HCT116 (cell line): ENCODE results near the gene RAB4A. TPM values are rescaled to one million over a fixed set of nuclear protein-coding genes. Genes with fewer than 3 reads are reported as not detected.

ENCODE experiments used
- ATAC-seq: fragments of 200-7000 bp; cut with Tn5 transposase; 2 replicates; pipeline ENCODE4 v1.9.1; 2020; ENCODE audit warnings: mild to moderate bottlenecking, moderate library complexity
- BruUV-seq: library from RNA; stranded (reverse); fragments of 400-500 nt; replicated peaks from 2 replicates; lab custom pipeline; 2021; lab: Mats Ljungman, UMichigan
- CTCF ChIA-PET: fragments of 300-600 bp; sonication (Branson Sonifier 250); formaldehyde crosslinking; loops from one replicate; lab custom pipeline; 2021; ENCODE audit warnings: antibody characterized with exemption; lab: Charles Lee
- POLR2A ChIA-PET: fragments of 300-600, 350-600 bp; sonication (Branson Sonifier 250); formaldehyde crosslinking; loops from one replicate; lab custom pipeline; 2021; ENCODE audit warnings: antibody characterized with exemption; lab: Charles Lee
- RAD21 ChIA-PET, 2 experiments: fragments of 300-600 bp; sonication (Branson Sonifier 250); formaldehyde crosslinking; loops; one replicate each; lab custom pipeline; 2023; ENCODE audit warnings: low total read pairs in 2 of 2; ENCODE audit not compliant: uncharacterized antibody in 2 of 2, unreplicated experiment in 2 of 2, low non-redundant PET in 1 of 2; lab: Charles Lee
- DNase-seq: peaks from one replicate; pipeline ENCODE4 v3.0.0-alpha.2; 2010; ENCODE audit warnings: low read depth, low spot score
- H2AFZ ChIP-seq: fragments of 200-600 bp; shearing (Covaris generic), sonication (generic); 2 replicates; pipeline ENCODE4 v1.6.1; 2017; ENCODE audit warnings: low read depth, mixed run types, mixed read lengths, antibody characterized with exemption, low read length; ENCODE audit not compliant: poor library complexity, severe bottlenecking
- H3K27ac ChIP-seq: 2 replicates; pipeline ENCODE4 v1.5.1; 2012; ENCODE audit warnings: low read depth, low read length
- H3K27me3 ChIP-seq: fragments of 200-600 bp; sonication (generic); 2 replicates; pipeline ENCODE4 v1.6.1; 2016; ENCODE audit warnings: mixed run types, low read length, mixed read lengths; ENCODE audit not compliant: insufficient read depth
- H3K36me3 ChIP-seq, 2 experiments: fragments of 200-500 bp in 1 of 2; fragments of 200-600 bp in 1 of 2; sonication (Bioruptor generic) in 1 of 2; sonication (generic) in 1 of 2; 2 replicates each; pipeline versions ENCODE4 v1.5.1 to v1.6.1; 2014 to 2016; ENCODE audit warnings: low read length in 2 of 2, inconsistent platforms in 1 of 2, mixed read lengths in 1 of 2, mixed run types in 1 of 2; ENCODE audit not compliant: insufficient read depth in 2 of 2, control insufficient read depth in 1 of 2
- H3K4me1 ChIP-seq, 2 experiments: fragments of 200-600 bp in 1 of 2; sonication (generic) in 1 of 2; 2 replicates each; pipeline versions ENCODE4 v1.5.1 to v1.6.1; 2012 to 2017; ENCODE audit warnings: low read length in 2 of 2, inconsistent platforms in 1 of 2, mild to moderate bottlenecking in 1 of 2, mixed read lengths in 1 of 2, mixed run types in 1 of 2, moderate library complexity in 1 of 2; ENCODE audit not compliant: insufficient read depth in 2 of 2, control insufficient read depth in 1 of 2
- H3K4me2 ChIP-seq: fragments of 200-600 bp; sonication (generic); 2 replicates; pipeline ENCODE4 v1.6.1; 2017; ENCODE audit warnings: mixed run types, low read length, mixed read lengths
- H3K4me3 ChIP-seq, 2 experiments: fragments of 200-600 bp in 1 of 2; sonication (generic) in 1 of 2; replicated peaks in 1 of 2; 2 replicates each; pipeline ENCODE4 v1.5.1; 2011 to 2016; ENCODE audit warnings: low read length in 2 of 2, control low read depth in 1 of 2, low read depth in 1 of 2, mild to moderate bottlenecking in 1 of 2, mixed read lengths in 1 of 2, mixed run types in 1 of 2
- H3K79me2 ChIP-seq: fragments of 200-600 bp; sonication (generic); 2 replicates; pipeline ENCODE4 v1.6.1; 2017; ENCODE audit warnings: mild to moderate bottlenecking, mixed run types, low read length, moderate library complexity, mixed read lengths; ENCODE audit not compliant: insufficient read depth
- H3K9ac ChIP-seq: fragments of 200-600 bp; sonication (generic); 2 replicates; pipeline ENCODE4 v1.6.1; 2016; ENCODE audit warnings: low read length, mixed read lengths
- H3K9me2 ChIP-seq: fragments of 200-600 bp; sonication (generic), shearing (Covaris generic); 2 replicates; pipeline ENCODE4 v1.6.1; 2017; ENCODE audit warnings: mixed run types, mild to moderate bottlenecking, moderate library complexity; ENCODE audit not compliant: insufficient read depth
- H3K9me3 ChIP-seq, 2 experiments: fragments of 200-500 bp in 1 of 2; fragments of 200-600 bp in 1 of 2; sonication (Bioruptor generic) in 1 of 2; sonication (generic) in 1 of 2; 2 replicates each; pipeline ENCODE4 v1.6.1; 2014 to 2017; ENCODE audit warnings: low read length in 2 of 2, mixed read lengths in 2 of 2, inconsistent platforms in 1 of 2, low read depth in 1 of 2, mild to moderate bottlenecking in 1 of 2, mixed run types in 1 of 2, moderate library complexity in 1 of 2; ENCODE audit not compliant: control insufficient read depth in 1 of 2, insufficient read depth in 1 of 2
- H4K20me1 ChIP-seq: fragments of 200-600 bp; sonication (generic), shearing (Covaris generic); 2 replicates; pipeline ENCODE4 v1.6.1; 2017; ENCODE audit warnings: mixed run types, mild to moderate bottlenecking, moderate library complexity; ENCODE audit not compliant: insufficient read depth
- CBX3 ChIP-seq: IDR thresholded peaks from 2 replicates; pipeline ENCODE4 v1.6.1; 2012; ENCODE audit warnings: low read depth
- CTCF ChIP-seq, 3 experiments: fragments of 200-600 bp in 1 of 3; sonication (generic) in 1 of 3; IDR thresholded peaks in 2 of 3; conservative IDR thresholded peaks in 1 of 3; 2 replicates each; pipeline ENCODE4 v1.5.1; 2012 to 2017; ENCODE audit warnings: low read depth in 2 of 3, low read length in 2 of 3, antibody characterized with exemption in 1 of 3, borderline replicate concordance in 1 of 3, control low read depth in 1 of 3, mild to moderate bottlenecking in 1 of 3, mixed read lengths in 1 of 3, mixed run types in 1 of 3, moderate library complexity in 1 of 3; ENCODE audit not compliant: insufficient read depth in 1 of 3
- EGR1 ChIP-seq: IDR thresholded peaks from 2 replicates; pipeline ENCODE4 v1.6.1; 2012; ENCODE audit warnings: low read depth
- EZH2 ChIP-seq: fragments of 200-600 bp; sonication (generic); IDR thresholded peaks from 2 replicates; pipeline ENCODE4 v1.6.1; 2017; ENCODE audit warnings: antibody characterized with exemption, mixed run types
- JUND ChIP-seq: IDR thresholded peaks from 2 replicates; pipeline ENCODE4 v1.6.1; 2012
- RAD21 ChIP-seq: IDR thresholded peaks from 2 replicates; pipeline ENCODE4 v1.6.1; 2012; ENCODE audit warnings: low read depth, mild to moderate bottlenecking
- REST ChIP-seq: IDR thresholded peaks from 2 replicates; pipeline ENCODE4 v1.6.1; 2012; ENCODE audit warnings: low read depth
- SP1 ChIP-seq: IDR thresholded peaks from 2 replicates; pipeline ENCODE4 v1.6.1; 2012; ENCODE audit warnings: low read depth
- TCF7L2 ChIP-seq: IDR thresholded peaks from 2 replicates; pipeline ENCODE4 v1.7.0; 2011; ENCODE audit warnings: borderline replicate concordance, inconsistent platforms; ENCODE audit not compliant: insufficient read depth, insufficient read length; ENCODE audit errors: extremely low read depth
- YY1 ChIP-seq: IDR thresholded peaks from 2 replicates; pipeline ENCODE4 v1.6.1; 2011; ENCODE audit warnings: low read length, low read depth, moderate library complexity, mild to moderate bottlenecking; ENCODE audit not compliant: insufficient replicate concordance; ENCODE audit errors: extremely low read depth
- ZFX ChIP-seq: fragments of 450-650 bp; IDR thresholded peaks from 2 replicates; pipeline ENCODE4 v1.6.1; 2017
- ZNF274 ChIP-seq: fragments of 200-500 bp; sonication (Bioruptor generic); IDR thresholded peaks from 2 replicates; pipeline ENCODE4 v1.6.1; 2014; ENCODE audit warnings: mild to moderate bottlenecking, low read depth, low read length, inconsistent platforms
- intact Hi-C: fragments of 100-400 bp; cut with micrococcal nuclease; formaldehyde crosslinking; loops from 2 replicates; pipeline ENCODE4 v1.10.0; 2022
- total RNA-seq: library from RNA; stranded (reverse); gene quantifications from one replicate; pipeline ENCODE4 v1.2.1, GENCODE V29; 2021; ENCODE audit not compliant: unreplicated experiment
- TF ChIP-seq, protein P1 (sequence below): IDR thresholded peaks from 2 replicates; pipeline ENCODE4 v1.6.1; 2012

The RAB4A gene
- total RNA-seq, 1 experiment from 2014 or later = 101 TPM

GRCh38 chr1:229280037-229280828 is 9.3 kb downstream of the RAB4A start:
- no peaks in the 10 kb centered on the region for H3K9me2 ChIP-seq
- no peak overlapping the region for H2AFZ ChIP-seq
- CTCF ChIA-PET = no interaction called here
- BruUV-seq = no TSS peak
- intact Hi-C loops = no loop called here
- peaks cover 14% of the 10 kb centered on the region; the same call in 1 of the 2 replicates for H4K20me1 ChIP-seq
- RAD21 ChIA-PET = no interaction called here
- no peak overlapping the region for H3K27ac ChIP-seq
- no peak for TF ChIP-seq CTCF (IDR thresholded peaks at IDR 0.05 in 2 of 3, conservative IDR thresholded peaks at IDR 0.05 in 1 of 3; ENCODE audit: borderline replicate concordance in 1 of 3, insufficient read depth in 1 of 3, low read depth in 2 of 3, low read length in 2 of 3)
- TF ChIP-seq RAD21 = no peak
- TF ChIP-seq ZFX = no peak
- no peak for TF ChIP-seq JUND
- TF ChIP-seq ZNF274 = no peak
- no peak for TF ChIP-seq EGR1
- TF ChIP-seq YY1 = no peak
- no peak for TF ChIP-seq TCF7L2
- TF ChIP-seq EZH2 = no peak
- TF ChIP-seq SP1 = no peak
- no peak for TF ChIP-seq CBX3
- TF ChIP-seq, protein P1, sequence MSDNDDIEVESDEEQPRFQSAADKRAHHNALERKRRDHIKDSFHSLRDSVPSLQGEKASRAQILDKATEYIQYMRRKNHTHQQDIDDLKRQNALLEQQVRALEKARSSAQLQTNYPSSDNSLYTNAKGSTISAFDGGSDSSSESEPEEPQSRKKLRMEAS = no peak
- no peak for TF ChIP-seq REST
- H3K9me3 ChIP-seq = no peaks in the 10 kb centered on the region
- ATAC-seq (no peak), DNase-seq (no peak)
- H3K9ac ChIP-seq = no peak overlapping the region
- POLR2A ChIA-PET = no interaction called here
- H3K79me2 ChIP-seq = peaks cover 96% of the 10 kb centered on the region
- H3K4me2 ChIP-seq = no peak overlapping the region
- H3K27me3 ChIP-seq = no peaks in the 10 kb centered on the region
- H3K36me3 ChIP-seq = no peaks in the 10 kb centered on the region
- no peak overlapping the region for H3K4me3 ChIP-seq
- no peaks in the 10 kb centered on the region for H3K4me1 ChIP-seq
